MM.1S (cell line): Measurements from ENCODE around the gene AMH.

Source experiments
- DNase-seq: peaks from one replicate; pipeline ENCODE4 v3.0.0-alpha.2; 2015
- H2AFZ ChIP-seq: fragments of 300-600 bp; sonication (generic); 2 replicates; pipeline ENCODE4 v1.6.0; 2016; ENCODE audit warnings: antibody characterized with exemption, low read length
- H3F3A ChIP-seq: fragments of 300-600 bp; sonication (generic); 2 replicates; pipeline ENCODE4 v1.6.1; 2016; ENCODE audit warnings: mild to moderate bottlenecking, antibody characterized with exemption, low read length, moderate library complexity, mixed read lengths; ENCODE audit not compliant: insufficient read depth
- H3K27ac ChIP-seq: fragments of 300-600 bp; sonication (generic); 2 replicates; pipeline ENCODE4 v1.5.1; 2016; ENCODE audit warnings: mild to moderate bottlenecking, low read length
- H3K27me3 ChIP-seq: fragments of 300-600 bp; sonication (generic); replicated peaks from 2 replicates; pipeline ENCODE4 v1.6.0; 2016; ENCODE audit warnings: low read length; ENCODE audit not compliant: insufficient read depth
- H3K36me3 ChIP-seq: fragments of 300-600 bp; sonication (generic); replicated peaks from 2 replicates; pipeline ENCODE4 v1.6.1; 2016; ENCODE audit warnings: mild to moderate bottlenecking, low read length, mixed read lengths; ENCODE audit not compliant: insufficient read depth
- H3K4me1 ChIP-seq: fragments of 300-600 bp; sonication (generic); 2 replicates; pipeline ENCODE4 v1.6.1; 2016; ENCODE audit warnings: low read length, mixed read lengths
- H3K4me2 ChIP-seq: fragments of 300-600 bp; sonication (generic); 2 replicates; pipeline ENCODE4 v1.6.0; 2016; ENCODE audit warnings: low read depth, low read length
- H3K4me3 ChIP-seq: fragments of 300-600 bp; sonication (generic); 2 replicates; pipeline ENCODE4 v1.5.1; 2016; ENCODE audit warnings: low read length, mixed read lengths
- H3K79me2 ChIP-seq: fragments of 300-600 bp; sonication (generic); 2 replicates; pipeline ENCODE4 v1.6.1; 2016; ENCODE audit warnings: mixed run types, low read length, mixed read lengths
- H3K9ac ChIP-seq: fragments of 300-600 bp; sonication (generic); 2 replicates; pipeline ENCODE4 v1.6.1; 2016; ENCODE audit warnings: low read length, mixed read lengths
- H3K9me2 ChIP-seq: fragments of 300-600 bp; sonication (generic); replicated peaks from 2 replicates; pipeline ENCODE4 v1.6.1; 2016; ENCODE audit warnings: mild to moderate bottlenecking, low read length, mixed read lengths; ENCODE audit not compliant: insufficient read depth
- H3K9me3 ChIP-seq: fragments of 300-600 bp; sonication (generic); replicated peaks from 2 replicates; pipeline ENCODE4 v1.6.1; 2016; ENCODE audit warnings: mild to moderate bottlenecking, low read length, mixed read lengths; ENCODE audit not compliant: insufficient read depth
- H4K20me1 ChIP-seq: fragments of 300-600 bp; sonication (generic); 2 replicates; pipeline ENCODE4 v1.6.1; 2016; ENCODE audit warnings: mild to moderate bottlenecking, low read length, moderate library complexity, mixed read lengths; ENCODE audit not compliant: insufficient read depth
- CTCF ChIP-seq: fragments of 300-600 bp; sonication (generic); IDR thresholded peaks from 2 replicates; pipeline ENCODE4 v1.5.1; 2016; ENCODE audit warnings: antibody characterized with exemption, low read length, mixed read lengths
- EZH2 ChIP-seq: fragments of 300-600 bp; sonication (generic); optimal IDR thresholded peaks from 2 replicates; pipeline ENCODE3; 2017; ENCODE audit warnings: low read depth, mild to moderate bottlenecking, antibody characterized with exemption, low read length, mixed read lengths
- EZH2phosphoT487 ChIP-seq: fragments of 300-600 bp; sonication (generic); IDR thresholded peaks from 2 replicates; pipeline ENCODE4 v1.6.1; 2018; ENCODE audit warnings: antibody characterized with exemption, low read length

The AMH gene

GRCh38 chr19:2240881-2241760 lies 8.0 kb upstream of the AMH start:
- H3F3A ChIP-seq: peaks cover 27% of the 10 kb centered on the region
- no peak overlapping the region; the same call in 1 of the 2 replicates for H3K27ac ChIP-seq
- no peaks in the 10 kb centered on the region for H3K9me3 ChIP-seq
- H3K4me1 ChIP-seq: peaks cover 20% of the 10 kb centered on the region; the same call in 1 of the 2 replicates
- H3K9ac ChIP-seq: no peak overlapping the region
- no peak overlapping the region for H2AFZ ChIP-seq
- 0 out of 2 replicates have a peak overlapping the region, but pooled peaks have one; percentile 89 for H3K4me3 ChIP-seq
- H3K36me3 ChIP-seq: peaks cover 32% of the 10 kb centered on the region
- peaks cover 95% of the 10 kb centered on the region for H3K79me2 ChIP-seq
- peak overlapping the region; percentile 80; the same call in 1 of the 2 replicates for H3K4me2 ChIP-seq
- no peaks in the 10 kb centered on the region for H3K27me3 ChIP-seq
- H3K9me2 ChIP-seq: no peaks in the 10 kb centered on the region
- no peak for TF ChIP-seq EZH2
- no peak for TF ChIP-seq CTCF
- no peak for TF ChIP-seq EZH2phosphoT487
- peaks cover 50% of the 10 kb centered on the region for H4K20me1 ChIP-seq
- DNase-seq: no peak

GRCh38 chr19:2242092-2242537 lies 7.0 kb upstream of the AMH start:
- no peaks in the 10 kb centered on the region for H3K9me2 ChIP-seq
- peaks cover 32% of the 10 kb centered on the region for H3K36me3 ChIP-seq
- no peak for DNase-seq
- no peak overlapping the region for H3K27ac ChIP-seq
- peaks cover 100% of the 10 kb centered on the region for H3K79me2 ChIP-seq
- H3K4me1 ChIP-seq: peaks cover 20% of the 10 kb centered on the region; the same call in 1 of the 2 replicates
- peaks cover 50% of the 10 kb centered on the region for H4K20me1 ChIP-seq
- H3K27me3 ChIP-seq: no peaks in the 10 kb centered on the region
- no peak overlapping the region for H3K4me2 ChIP-seq
- H2AFZ ChIP-seq: no peak overlapping the region
- H3K9me3 ChIP-seq: no peaks in the 10 kb centered on the region
- H3K4me3 ChIP-seq: no peak overlapping the region
- H3K9ac ChIP-seq: no peak overlapping the region
- peaks cover 29% of the 10 kb centered on the region for H3F3A ChIP-seq
- no peak for TF ChIP-seq CTCF
- no peak for TF ChIP-seq EZH2phosphoT487
- no peak for TF ChIP-seq EZH2

- peaks cover 99% of the 10 kb centered on the region for H3K79me2 ChIP-seq
- H3K9ac ChIP-seq: no peak overlapping the region
- H3K27me3 ChIP-seq: no peaks in the 10 kb centered on the region
- DNase-seq: no peak
- H3K4me3 ChIP-seq: no peak overlapping the region
- no peaks in the 10 kb centered on the region for H3K9me3 ChIP-seq
- H3K9me2 ChIP-seq: no peaks in the 10 kb centered on the region
- H3K4me1 ChIP-seq: peaks cover 16% of the 10 kb centered on the region; the same call in 1 of the 2 replicates
- peaks cover 22% of the 10 kb centered on the region for H3F3A ChIP-seq
- H3K4me2 ChIP-seq: no peak overlapping the region
- H3K27ac ChIP-seq: no peak overlapping the region
- TF ChIP-seq EZH2 (no peak), EZH2phosphoT487 (no peak), CTCF (no peak)
- peaks cover 32% of the 10 kb centered on the region for H3K36me3 ChIP-seq
- no peak overlapping the region for H2AFZ ChIP-seq
- H4K20me1 ChIP-seq: peaks cover 50% of the 10 kb centered on the region
Observed at GRCh38 chr19:2242816-2243215, 6.3 kb upstream of the AMH start.
